ENCODE data around the gene GPX4.

- no peak for TF ChIP-seq CTCF (IDR thresholded peaks at IDR 0.05)
- TF ChIP-seq POLR2A (IDR thresholded peaks at IDR 0.05) = no peak
Measured at GRCh38 chr19:1076951-1077350, 26.8 kb upstream of the GPX4 start.

All from thyroid gland (tissue), 4 donors.